GM19099 (cell line): ENCODE results near the gene HKDC1.

Source experiments
- POLR2A ChIP-seq: IDR thresholded peaks from 3 replicates; pipeline ENCODE4 v1.6.1; 2011; ENCODE audit warnings: low read depth; ENCODE audit not compliant: insufficient read length; ENCODE audit errors: extremely low read depth

HKDC1 gene

GRCh38 chr10:69276503-69276902, 56.4 kb downstream of the HKDC1 start:
- no peak for TF ChIP-seq POLR2A

- TF ChIP-seq POLR2A = no peak
Measured at GRCh38 chr10:69278446-69278963, 58.4 kb downstream of the HKDC1 start, which contains the start of gene HK1. Gene HK1 (plus strand): TSS chr10:69278496.

GRCh38 chr10:69279110-69279509, 59.0 kb downstream of the HKDC1 start:
- TF ChIP-seq POLR2A = no peak

- TF ChIP-seq POLR2A = no peak
Measured at GRCh38 chr10:69281507-69282413, 61.6 kb downstream of the HKDC1 start.

GRCh38 chr10:69285699-69286098, 65.6 kb downstream of the HKDC1 start:
- TF ChIP-seq POLR2A = no peak

- no peak for TF ChIP-seq POLR2A
Measured at GRCh38 chr10:69287181-69287580, 67.0 kb downstream of the HKDC1 start.

GRCh38 chr10:69290993-69291392, 70.9 kb downstream of the HKDC1 start:
- no peak for TF ChIP-seq POLR2A

- no peak for TF ChIP-seq POLR2A
Measured at GRCh38 chr10:69292459-69292858, 72.3 kb downstream of the HKDC1 start.

GRCh38 chr10:69295027-69295636, 75.0 kb downstream of the HKDC1 start:
- no peak for TF ChIP-seq POLR2A

GRCh38 chr10:69303632-69304051, 83.5 kb downstream of the HKDC1 start:
- TF ChIP-seq POLR2A = no peak

GRCh38 chr10:69306421-69306820, 86.3 kb downstream of the HKDC1 start:
- TF ChIP-seq POLR2A = no peak

- TF ChIP-seq POLR2A = no peak
Measured at GRCh38 chr10:69307434-69307833, 87.3 kb downstream of the HKDC1 start.

GRCh38 chr10:69311309-69311708, 91.2 kb downstream of the HKDC1 start:
- TF ChIP-seq POLR2A = no peak

GRCh38 chr10:69312528-69312927, 92.4 kb downstream of the HKDC1 start:
- no peak for TF ChIP-seq POLR2A

GRCh38 chr10:69315100-69315542, 95.0 kb downstream of the HKDC1 start:
- no peak for TF ChIP-seq POLR2A
